GM06990 (cell line): Measurements from ENCODE around the gene ACOX3.

Experiments used
- DNase-seq: peaks from one replicate; pipeline ENCODE4 v3.0.0-alpha.2; 2011; ENCODE audit not compliant: insufficient read length; ENCODE audit errors: extremely low read depth
- H3K27me3 ChIP-seq: replicated peaks from 2 replicates; pipeline ENCODE4 v1.6.0; 2011; ENCODE audit warnings: low read length; ENCODE audit not compliant: control insufficient read depth, insufficient read depth
- H3K36me3 ChIP-seq: 2 replicates; pipeline ENCODE4 v1.5.1; 2011; ENCODE audit warnings: low read length; ENCODE audit not compliant: control insufficient read depth, insufficient read depth
- H3K4me3 ChIP-seq: replicated peaks from 2 replicates; pipeline ENCODE4 v1.5.1; 2011; ENCODE audit warnings: low read depth, mild to moderate bottlenecking, control low read depth, low read length
- TF ChIP-seq, protein P1 (sequence below): IDR thresholded peaks from 2 replicates; pipeline ENCODE4 v1.5.1; 2011; ENCODE audit warnings: low read length, control low read depth, mild to moderate bottlenecking, inconsistent platforms; ENCODE audit not compliant: insufficient read depth, poor library complexity, severe bottlenecking

Gene ACOX3

DNA sequence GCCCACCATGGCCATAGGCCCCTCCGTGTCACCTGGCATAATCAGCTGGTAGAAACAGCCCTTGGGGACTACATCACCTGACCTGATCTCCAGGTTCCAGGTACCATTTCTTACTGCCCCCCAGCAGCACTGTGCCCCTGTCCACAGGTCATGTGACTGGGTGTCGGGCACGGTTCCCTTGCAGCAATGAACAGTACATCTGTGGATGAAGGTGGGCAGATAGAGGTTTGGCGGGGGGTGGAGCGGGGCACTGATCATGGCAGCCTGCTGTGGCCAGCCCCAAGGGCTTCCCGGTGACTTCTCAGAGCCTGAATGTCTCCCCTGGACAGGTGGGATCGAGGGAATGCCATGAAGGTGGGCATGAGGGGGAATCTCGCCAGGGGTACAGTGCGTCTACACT is 37.8 kb upstream of the ACOX3 start:
- no peak overlapping the region for H3K4me3 ChIP-seq
- peaks cover 8% of the 10 kb centered on the region for H3K36me3 ChIP-seq
- DNase-seq, result no peak
- H3K27me3 ChIP-seq, result no peaks in the 10 kb centered on the region
- TF ChIP-seq, protein P1, sequence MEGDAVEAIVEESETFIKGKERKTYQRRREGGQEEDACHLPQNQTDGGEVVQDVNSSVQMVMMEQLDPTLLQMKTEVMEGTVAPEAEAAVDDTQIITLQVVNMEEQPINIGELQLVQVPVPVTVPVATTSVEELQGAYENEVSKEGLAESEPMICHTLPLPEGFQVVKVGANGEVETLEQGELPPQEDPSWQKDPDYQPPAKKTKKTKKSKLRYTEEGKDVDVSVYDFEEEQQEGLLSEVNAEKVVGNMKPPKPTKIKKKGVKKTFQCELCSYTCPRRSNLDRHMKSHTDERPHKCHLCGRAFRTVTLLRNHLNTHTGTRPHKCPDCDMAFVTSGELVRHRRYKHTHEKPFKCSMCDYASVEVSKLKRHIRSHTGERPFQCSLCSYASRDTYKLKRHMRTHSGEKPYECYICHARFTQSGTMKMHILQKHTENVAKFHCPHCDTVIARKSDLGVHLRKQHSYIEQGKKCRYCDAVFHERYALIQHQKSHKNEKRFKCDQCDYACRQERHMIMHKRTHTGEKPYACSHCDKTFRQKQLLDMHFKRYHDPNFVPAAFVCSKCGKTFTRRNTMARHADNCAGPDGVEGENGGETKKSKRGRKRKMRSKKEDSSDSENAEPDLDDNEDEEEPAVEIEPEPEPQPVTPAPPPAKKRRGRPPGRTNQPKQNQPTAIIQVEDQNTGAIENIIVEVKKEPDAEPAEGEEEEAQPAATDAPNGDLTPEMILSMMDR, result no peak

DNA sequence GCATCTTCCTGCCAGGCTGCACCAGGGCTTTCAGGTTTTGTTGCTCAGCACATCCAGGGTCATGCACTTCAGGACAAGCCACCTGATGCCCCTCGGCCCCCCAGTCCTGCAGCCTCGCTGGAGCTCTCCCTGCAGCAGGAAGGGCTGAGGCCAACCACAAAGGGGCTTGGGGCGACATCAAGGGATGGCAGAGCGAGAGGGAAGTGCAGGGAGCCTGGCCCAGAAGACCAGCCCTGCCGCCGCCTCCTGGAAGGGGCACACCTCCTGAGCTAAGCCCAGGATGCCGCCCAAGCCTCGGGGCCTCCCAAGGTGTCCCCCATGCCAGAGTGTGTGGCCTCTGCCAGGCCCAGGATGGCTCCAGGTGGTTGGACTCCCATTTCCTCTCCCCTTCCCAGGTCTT is 37.2 kb upstream of the ACOX3 start:
- Histone ChIP-seq H3K4me3 (no peak overlapping the region), H3K27me3 (no peaks in the 10 kb centered on the region), H3K36me3 (peaks cover 8% of the 10 kb centered on the region)
- DNase-seq, result no peak
- TF ChIP-seq, protein P1, result no peak

DNA sequence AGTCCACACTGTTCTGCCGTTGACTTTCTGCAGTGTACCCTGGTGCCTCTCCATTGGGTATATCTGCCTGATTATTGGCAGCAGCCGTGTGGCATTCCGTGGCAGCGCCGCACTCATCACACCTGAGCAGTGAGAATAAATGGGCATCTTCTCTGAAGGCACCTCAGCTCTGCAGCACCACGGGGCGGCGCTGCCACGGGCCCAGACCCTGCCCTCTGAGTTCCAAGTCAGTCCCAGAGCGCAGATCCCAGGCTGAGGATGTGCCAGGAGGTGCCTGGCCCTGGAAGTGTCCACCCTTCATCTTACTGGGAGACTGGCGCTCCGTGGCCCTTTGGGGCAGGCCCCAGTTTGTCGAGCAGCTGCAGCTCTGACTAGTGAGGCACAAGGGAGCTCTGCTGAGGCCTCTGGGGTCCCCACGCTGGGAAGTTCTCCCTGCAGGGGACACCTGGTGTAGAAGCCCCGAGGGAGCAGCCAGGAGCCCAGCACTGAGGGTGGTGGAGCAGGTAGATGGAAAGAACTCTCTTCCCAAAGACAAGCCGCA is 36.6 kb upstream of the ACOX3 start:
- TF ChIP-seq, protein P1, result no peak
- no peaks in the 10 kb centered on the region for H3K27me3 ChIP-seq
- peaks cover 8% of the 10 kb centered on the region for H3K36me3 ChIP-seq
- no peak for DNase-seq
- no peak overlapping the region for H3K4me3 ChIP-seq

DNA sequence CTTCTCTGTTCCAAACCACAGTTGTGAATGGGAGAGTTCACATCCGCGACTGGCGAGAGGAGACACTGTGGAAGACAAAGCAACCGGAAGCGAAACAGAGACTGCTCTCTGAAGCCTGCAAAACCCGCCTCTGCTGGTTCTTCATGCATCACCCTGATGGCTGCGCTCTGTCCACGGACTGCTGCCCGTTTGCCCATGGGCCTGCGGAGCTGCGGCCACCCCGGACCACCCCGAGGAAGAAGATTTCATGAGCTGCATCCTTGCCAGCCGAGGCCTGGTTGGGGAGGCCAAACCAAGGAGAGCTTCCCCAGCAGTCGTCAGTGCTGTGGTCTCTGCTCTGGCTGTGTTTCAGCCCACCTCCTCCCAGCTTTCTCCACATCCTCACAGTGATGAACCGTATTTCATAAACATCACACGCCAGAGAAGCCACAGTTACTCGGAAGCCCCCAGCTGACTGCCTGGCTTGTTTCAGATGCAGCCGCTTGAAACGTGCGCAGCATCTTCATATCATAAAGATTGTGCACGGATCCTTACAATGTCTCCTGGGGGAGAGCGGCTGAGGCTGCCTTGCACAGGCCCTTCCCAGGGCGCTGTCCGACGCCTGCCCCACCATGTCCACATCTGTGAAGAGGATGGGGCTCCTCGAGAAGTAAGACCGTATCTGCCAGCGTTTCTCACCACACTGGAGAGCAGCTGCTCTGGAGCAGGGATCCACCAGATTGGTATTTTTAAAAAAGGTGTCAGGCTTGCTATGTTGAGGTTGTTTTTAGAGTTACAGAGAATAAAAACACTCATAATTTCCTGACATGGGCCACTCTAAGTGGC is 35.4 kb upstream of the ACOX3 start:
- H3K36me3 ChIP-seq, result peaks cover 11% of the 10 kb centered on the region
- DNase-seq, result no peak
- TF ChIP-seq, protein P1, result no peak
- H3K4me3 ChIP-seq, result no peak overlapping the region
- no peaks in the 10 kb centered on the region for H3K27me3 ChIP-seq

DNA sequence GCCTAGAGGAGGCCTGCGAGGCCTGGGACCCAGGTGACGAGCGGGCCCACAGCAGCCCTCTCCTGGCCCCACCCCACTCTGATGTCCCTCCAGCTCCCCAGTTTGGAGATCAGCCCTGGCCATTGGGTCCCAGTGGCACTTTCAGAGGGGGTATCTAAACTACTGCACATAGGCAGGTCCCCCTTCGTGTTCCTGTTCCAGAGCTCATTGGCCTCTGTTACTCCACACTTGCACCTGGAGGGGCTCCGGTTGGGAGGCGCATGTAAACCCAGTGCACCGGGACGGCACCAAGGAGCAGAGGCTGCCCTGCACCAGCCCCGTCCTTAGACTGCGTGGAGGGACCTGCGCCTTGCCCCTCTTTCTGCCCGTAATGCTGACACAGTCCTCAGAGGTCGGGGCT is 34.3 kb upstream of the ACOX3 start:
- DNase-seq, result no peak
- Histone ChIP-seq H3K27me3 (no peaks in the 10 kb centered on the region), H3K4me3 (no peak overlapping the region), H3K36me3 (peaks cover 12% of the 10 kb centered on the region)
- TF ChIP-seq, protein P1, result no peak
